Measurements from ENCODE around the gene CTPS1.
A peak's percentile ranks its signal among the peaks of the same experiment; 100 is the strongest.

CTPS1 gene

GRCh38 chr1:40997096-40997495 lies 17.6 kb downstream of the CTPS1 start:
- TF ChIP-seq POLR2AphosphoS5 (IDR thresholded peaks at IDR 0.05; ENCODE audit: low read depth) (no peak), GABPA (IDR thresholded peaks at IDR 0.05; ENCODE audit: low read depth) (no peak), SPI1 (IDR thresholded peaks at IDR 0.05; ENCODE audit: borderline replicate concordance, low read depth) (no peak)
- TF ChIP-seq, protein P1, sequence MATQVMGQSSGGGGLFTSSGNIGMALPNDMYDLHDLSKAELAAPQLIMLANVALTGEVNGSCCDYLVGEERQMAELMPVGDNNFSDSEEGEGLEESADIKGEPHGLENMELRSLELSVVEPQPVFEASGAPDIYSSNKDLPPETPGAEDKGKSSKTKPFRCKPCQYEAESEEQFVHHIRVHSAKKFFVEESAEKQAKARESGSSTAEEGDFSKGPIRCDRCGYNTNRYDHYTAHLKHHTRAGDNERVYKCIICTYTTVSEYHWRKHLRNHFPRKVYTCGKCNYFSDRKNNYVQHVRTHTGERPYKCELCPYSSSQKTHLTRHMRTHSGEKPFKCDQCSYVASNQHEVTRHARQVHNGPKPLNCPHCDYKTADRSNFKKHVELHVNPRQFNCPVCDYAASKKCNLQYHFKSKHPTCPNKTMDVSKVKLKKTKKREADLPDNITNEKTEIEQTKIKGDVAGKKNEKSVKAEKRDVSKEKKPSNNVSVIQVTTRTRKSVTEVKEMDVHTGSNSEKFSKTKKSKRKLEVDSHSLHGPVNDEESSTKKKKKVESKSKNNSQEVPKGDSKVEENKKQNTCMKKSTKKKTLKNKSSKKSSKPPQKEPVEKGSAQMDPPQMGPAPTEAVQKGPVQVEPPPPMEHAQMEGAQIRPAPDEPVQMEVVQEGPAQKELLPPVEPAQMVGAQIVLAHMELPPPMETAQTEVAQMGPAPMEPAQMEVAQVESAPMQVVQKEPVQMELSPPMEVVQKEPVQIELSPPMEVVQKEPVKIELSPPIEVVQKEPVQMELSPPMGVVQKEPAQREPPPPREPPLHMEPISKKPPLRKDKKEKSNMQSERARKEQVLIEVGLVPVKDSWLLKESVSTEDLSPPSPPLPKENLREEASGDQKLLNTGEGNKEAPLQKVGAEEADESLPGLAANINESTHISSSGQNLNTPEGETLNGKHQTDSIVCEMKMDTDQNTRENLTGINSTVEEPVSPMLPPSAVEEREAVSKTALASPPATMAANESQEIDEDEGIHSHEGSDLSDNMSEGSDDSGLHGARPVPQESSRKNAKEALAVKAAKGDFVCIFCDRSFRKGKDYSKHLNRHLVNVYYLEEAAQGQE (IDR thresholded peaks at IDR 0.05; ENCODE audit: insufficient replicate concordance, low read depth) = no peak
- Histone ChIP-seq H3K27ac (replicated peaks) (no peak overlapping the region), H3K4me3 (replicated peaks; ENCODE audit: insufficient read depth, low read length) (no peak overlapping the region), H3K27me3 (ENCODE audit: insufficient read depth, poor library complexity, severe bottlenecking) (no peaks in the 10 kb centered on the region)
- DNase-seq (ENCODE audit: low read depth in 1 of 2, low spot score in 1 of 2) = no peak

DNA sequence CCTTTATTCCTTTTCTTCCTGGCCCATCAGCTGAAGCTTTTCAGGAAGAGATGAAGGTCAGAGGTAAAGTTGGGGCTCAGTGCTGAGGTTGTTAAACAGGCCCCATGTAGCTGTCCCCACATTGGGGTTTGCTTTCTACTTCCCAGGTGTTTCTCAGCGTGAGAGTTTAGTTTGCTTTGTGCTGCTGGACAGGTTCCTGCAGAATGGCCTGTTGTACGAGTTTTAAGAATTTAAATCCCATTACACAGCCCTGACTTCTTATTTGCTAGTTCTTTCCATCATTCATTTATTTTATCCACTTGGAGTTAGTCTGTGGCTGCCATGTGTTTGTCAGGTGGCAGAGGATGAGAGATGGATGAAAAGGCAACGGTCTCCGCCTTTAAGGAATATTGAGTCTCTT lies 19.2 kb downstream of the CTPS1 start:
- DNase-seq (ENCODE audit: low read depth in 1 of 2, low spot score in 1 of 2) = no peak
- Histone ChIP-seq H3K27ac (replicated peaks) (no peak overlapping the region), H3K4me3 (replicated peaks; ENCODE audit: insufficient read depth, low read length) (no peak overlapping the region), H3K27me3 (ENCODE audit: insufficient read depth, poor library complexity, severe bottlenecking) (no peaks in the 10 kb centered on the region)
- no peak for TF ChIP-seq POLR2AphosphoS5 (IDR thresholded peaks at IDR 0.05; ENCODE audit: low read depth)
- no peak for TF ChIP-seq GABPA (IDR thresholded peaks at IDR 0.05; ENCODE audit: low read depth)
- no peak for TF ChIP-seq SPI1 (IDR thresholded peaks at IDR 0.05; ENCODE audit: borderline replicate concordance, low read depth)
- TF ChIP-seq, protein P2, sequence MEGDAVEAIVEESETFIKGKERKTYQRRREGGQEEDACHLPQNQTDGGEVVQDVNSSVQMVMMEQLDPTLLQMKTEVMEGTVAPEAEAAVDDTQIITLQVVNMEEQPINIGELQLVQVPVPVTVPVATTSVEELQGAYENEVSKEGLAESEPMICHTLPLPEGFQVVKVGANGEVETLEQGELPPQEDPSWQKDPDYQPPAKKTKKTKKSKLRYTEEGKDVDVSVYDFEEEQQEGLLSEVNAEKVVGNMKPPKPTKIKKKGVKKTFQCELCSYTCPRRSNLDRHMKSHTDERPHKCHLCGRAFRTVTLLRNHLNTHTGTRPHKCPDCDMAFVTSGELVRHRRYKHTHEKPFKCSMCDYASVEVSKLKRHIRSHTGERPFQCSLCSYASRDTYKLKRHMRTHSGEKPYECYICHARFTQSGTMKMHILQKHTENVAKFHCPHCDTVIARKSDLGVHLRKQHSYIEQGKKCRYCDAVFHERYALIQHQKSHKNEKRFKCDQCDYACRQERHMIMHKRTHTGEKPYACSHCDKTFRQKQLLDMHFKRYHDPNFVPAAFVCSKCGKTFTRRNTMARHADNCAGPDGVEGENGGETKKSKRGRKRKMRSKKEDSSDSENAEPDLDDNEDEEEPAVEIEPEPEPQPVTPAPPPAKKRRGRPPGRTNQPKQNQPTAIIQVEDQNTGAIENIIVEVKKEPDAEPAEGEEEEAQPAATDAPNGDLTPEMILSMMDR (IDR thresholded peaks at IDR 0.05; ENCODE audit: insufficient read depth, low read length) = no peak
- TF ChIP-seq, protein P1 (IDR thresholded peaks at IDR 0.05; ENCODE audit: insufficient replicate concordance, low read depth) = no peak

DNA sequence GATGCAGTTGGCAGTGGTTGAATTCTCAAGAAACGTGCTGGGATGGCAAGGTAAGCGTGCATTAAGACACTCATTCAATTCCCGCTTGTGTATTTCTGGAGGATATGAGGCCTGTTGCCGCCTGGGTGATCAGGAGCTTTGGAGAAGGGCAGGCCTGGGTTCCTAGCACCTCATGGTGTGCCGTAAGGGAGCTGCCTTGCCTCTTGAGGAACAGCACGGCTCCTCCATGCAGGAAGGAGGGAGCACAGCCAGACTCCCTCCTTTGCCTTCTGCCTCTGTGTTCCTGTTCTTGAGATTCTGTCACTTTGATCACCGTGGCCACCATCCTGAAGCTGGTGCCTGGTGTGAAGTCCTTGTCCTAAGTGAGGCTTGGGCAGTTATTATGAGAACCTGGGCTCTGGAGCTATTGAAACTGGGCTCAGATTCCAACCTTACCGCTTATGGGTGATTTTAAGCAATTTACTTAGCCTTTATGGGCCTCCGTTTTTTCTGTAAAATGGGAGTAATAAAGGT lies 23.7 kb downstream of the CTPS1 start:
- TF ChIP-seq SPI1 (IDR thresholded peaks at IDR 0.05; ENCODE audit: borderline replicate concordance, low read depth) = no peak
- no peak for TF ChIP-seq POLR2AphosphoS5 (IDR thresholded peaks at IDR 0.05; ENCODE audit: low read depth)
- TF ChIP-seq, protein P2 (IDR thresholded peaks at IDR 0.05; ENCODE audit: insufficient read depth, low read length) = no peak
- TF ChIP-seq, protein P1 (IDR thresholded peaks at IDR 0.05; ENCODE audit: insufficient replicate concordance, low read depth) = no peak
- no peak for TF ChIP-seq GABPA (IDR thresholded peaks at IDR 0.05; ENCODE audit: low read depth)
- no peak for DNase-seq (ENCODE audit: low read depth in 1 of 2, low spot score in 1 of 2)
- Histone ChIP-seq H3K27ac (replicated peaks) (peak overlapping the region; percentile 50), H3K4me3 (replicated peaks; ENCODE audit: insufficient read depth, low read length) (no peak overlapping the region), H3K27me3 (ENCODE audit: insufficient read depth, poor library complexity, severe bottlenecking) (no peaks in the 10 kb centered on the region)

All from HL-60 (cell line).